HEK293T (cell line): ENCODE measurements around the gene B4GALT2.

ENCODE experiments used
- ARNT ChIP-seq: fragments of 450-650 bp; IDR thresholded peaks from 2 replicates; pipeline ENCODE4 v1.6.1; 2017; ENCODE audit warnings: mild to moderate bottlenecking
- FOXM1 ChIP-seq: fragments of 450-650 bp; IDR thresholded peaks from 2 replicates; pipeline ENCODE4 v1.6.1; 2017; ENCODE audit warnings: mild to moderate bottlenecking, borderline replicate concordance
- HDGF ChIP-seq: fragments of 450-650 bp; IDR thresholded peaks from 2 replicates; pipeline ENCODE4 v1.6.1; 2017; ENCODE audit warnings: antibody characterized with exemption, borderline replicate concordance
- SP1 ChIP-seq: fragments of 450-650 bp; IDR thresholded peaks from 2 replicates; pipeline ENCODE4 v1.6.1; 2017
- TARDBP ChIP-seq: fragments of 450-650 bp; IDR thresholded peaks from 2 replicates; pipeline ENCODE4 v1.6.1; 2016
- ZNF384 ChIP-seq: fragments of 450-650 bp; IDR thresholded peaks from 2 replicates; pipeline ENCODE4 v1.6.1; 2016
- TF ChIP-seq, protein P1 (sequence below): fragments of 450-650 bp; IDR thresholded peaks from 2 replicates; pipeline ENCODE4 v1.6.1; 2016

DNA sequence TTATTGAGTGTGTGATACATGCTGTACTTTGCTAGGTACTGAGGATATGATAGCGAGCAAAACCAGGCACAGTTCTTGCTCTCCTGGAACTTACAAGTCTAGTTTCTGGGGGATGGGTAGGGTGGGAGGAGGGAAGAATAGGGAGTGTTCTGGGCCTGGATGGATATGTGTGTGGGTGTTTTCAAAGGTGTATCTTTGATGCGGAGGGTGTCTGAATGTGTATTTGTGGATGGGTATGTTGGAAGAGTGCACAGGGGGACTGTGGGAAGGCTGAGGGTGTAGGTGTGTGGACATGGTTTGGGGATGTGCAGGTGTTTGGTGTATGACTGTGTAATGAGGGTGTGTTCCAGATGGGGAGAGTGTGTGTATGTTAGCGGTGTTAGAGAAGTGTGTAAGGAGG lies 13.7 kb upstream of the B4GALT2 start:
- TF ChIP-seq, protein P1, sequence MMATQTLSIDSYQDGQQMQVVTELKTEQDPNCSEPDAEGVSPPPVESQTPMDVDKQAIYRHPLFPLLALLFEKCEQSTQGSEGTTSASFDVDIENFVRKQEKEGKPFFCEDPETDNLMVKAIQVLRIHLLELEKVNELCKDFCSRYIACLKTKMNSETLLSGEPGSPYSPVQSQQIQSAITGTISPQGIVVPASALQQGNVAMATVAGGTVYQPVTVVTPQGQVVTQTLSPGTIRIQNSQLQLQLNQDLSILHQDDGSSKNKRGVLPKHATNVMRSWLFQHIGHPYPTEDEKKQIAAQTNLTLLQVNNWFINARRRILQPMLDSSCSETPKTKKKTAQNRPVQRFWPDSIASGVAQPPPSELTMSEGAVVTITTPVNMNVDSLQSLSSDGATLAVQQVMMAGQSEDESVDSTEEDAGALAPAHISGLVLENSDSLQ: no peak
- no peak for TF ChIP-seq ARNT
- no peak for TF ChIP-seq ZNF384
- TF ChIP-seq TARDBP: no peak
- TF ChIP-seq SP1: no peak
- TF ChIP-seq HDGF: no peak
- TF ChIP-seq FOXM1: no peak
